GM18867 (cell line): ENCODE data around the gene RFXANK.

Experiments used
- ATAC-seq: cut with Tn5 transposase; IDR thresholded peaks from one replicate; pipeline ENCODE4 v1.9.1; 2021; ENCODE audit warnings: mild to moderate bottlenecking, moderate library complexity; ENCODE audit not compliant: unreplicated experiment

RFXANK gene

GRCh38 chr19:19226663-19227062 lies 34.6 kb downstream of the RFXANK start:
- ATAC-seq: no peak

- ATAC-seq: no peak
These were observed 35.2 kb downstream of the RFXANK start for GRCh38 chr19:19227217-19227616.

GRCh38 chr19:19229701-19230100 lies 37.6 kb downstream of the RFXANK start:
- no peak for ATAC-seq

- no peak for ATAC-seq
These were observed 38.9 kb downstream of the RFXANK start for GRCh38 chr19:19230999-19231398.

- ATAC-seq: no peak
These were observed 40.2 kb downstream of the RFXANK start for GRCh38 chr19:19232261-19232721.

GRCh38 chr19:19234220-19234816 lies 42.3 kb downstream of the RFXANK start:
- ATAC-seq: no peak

GRCh38 chr19:19236173-19236572 lies 44.1 kb downstream of the RFXANK start:
- no peak for ATAC-seq

- ATAC-seq: no peak
These were observed 46.3 kb downstream of the RFXANK start for GRCh38 chr19:19238126-19238894.

GRCh38 chr19:19239675-19240074 lies 47.6 kb downstream of the RFXANK start:
- ATAC-seq: no peak

- ATAC-seq: no peak
These were observed 48.4 kb downstream of the RFXANK start for GRCh38 chr19:19240476-19240875.

GRCh38 chr19:19250196-19250801 lies 58.2 kb downstream of the RFXANK start:
- ATAC-seq: no peak
